ENCODE results near the gene CCDC89. TPM values are rescaled to one million over a fixed set of nuclear protein-coding genes. Genes with fewer than 3 reads are reported as not detected.

The CCDC89 gene
- 7.9 and 9.4 TPM in 2 replicates for total RNA-seq (2012; rRNA removed)
- 4.0 and 4.1 TPM in 2 replicates for polyA plus RNA-seq (2012; rRNA removed)
- 2.5 and 2.9 TPM in 2 replicates for polyA plus RNA-seq (2012; cell fraction: cytosol; rRNA removed)
- polyA plus RNA-seq (2012; cell fraction: nucleus; rRNA removed; ENCODE audit: low replicate concordance) = 2.1 and 4.2 TPM in 2 replicates
- percentile 80 among the genes with signal in this experiment for Bru-seq, nascent RNA
- BruChase-seq, experiment 1, labeled RNA remaining after a 6-hour chase = percentile 51 among the genes with signal in this experiment
- percentile 53 among the genes with signal in this experiment for BruChase-seq, experiment 2, labeled RNA remaining after a 2-hour chase
- long read RNA-seq, partial matches to known transcripts = 0 of 2 reads
- long read RNA-seq, other reads (novel, unspliced or antisense) = 0 of 2 reads

GRCh38 chr11:85685820-85686459 lies at the start of gene CCDC89:
Gene CCDC89 (minus strand): TSS chr11:85686195. CDS start chr11:85686130, 65 bp downstream.
- ChIA-PET POLR2A (ENCODE audit: unreplicated experiment) (interaction anchor here (0.6 kb wide), 1 partner anchor 305 kb away, joined by 4 read pairs; no protein-coding TSS in a partner anchor), CTCF (interaction anchor here (0.9 to 1.8 kb wide), 3 partner anchors 9 to 111 kb away, joined by 3 to 7 read pairs (median 3); no protein-coding TSS in a partner anchor)
- 0 out of 2 replicates have a peak within 1 kb of the TSS, but pooled peaks have one; percentile 18 for H2BK120ac ChIP-seq (ENCODE audit: low read depth, low read length)
- peak within 1 kb of the TSS; percentile 71 for H3K9ac ChIP-seq (ENCODE audit: low read depth, low read length)
- DNase-seq (peak; percentile 99), ATAC-seq (ENCODE audit: low read depth) (peak; percentile 92)
- H3K14ac ChIP-seq (replicated peaks; ENCODE audit: low read depth, low read length) = peak within 1 kb of the TSS; percentile 56
- H3K9me3 ChIP-seq (ENCODE audit: control insufficient read depth, insufficient read depth, low read length) = no peaks in the 10 kb centered on the region
- peak within 1 kb of the TSS; percentile 19 for H2AK9ac ChIP-seq (replicated peaks; ENCODE audit: low read depth, low read length, poor library complexity)
- H4K8ac ChIP-seq (ENCODE audit: low read depth in 2 of 2, low read length in 2 of 2) = peak within 1 kb of the TSS; percentile 61 to 72
- H3K36me3 ChIP-seq (ENCODE audit: control insufficient read depth, insufficient read depth, low read length) = no peaks in the 10 kb centered on the region
- in situ Hi-C loops (cut with MboI; ENCODE audit: low sequenced_read_pairs) = loop anchor here (10.0 to 25.0 kb wide), 2 partner anchors 139 to 601 kb away; no protein-coding TSS in a partner anchor
- H3K9me1 ChIP-seq (ENCODE audit: insufficient read depth, low read length) = no peaks in the 10 kb centered on the region; the same call in 1 of the 2 replicates
- H3K18ac ChIP-seq (ENCODE audit: low read depth, low read length) = peak within 1 kb of the TSS; percentile 16
- H4K5ac ChIP-seq (ENCODE audit: low read depth, low read length) = peak within 1 kb of the TSS; percentile 38; the same call in 1 of the 2 replicates
- H2AK5ac ChIP-seq (ENCODE audit: low read depth, low read length) = peak within 1 kb of the TSS; percentile 47
- no peaks in the 10 kb centered on the region for H3K27me3 ChIP-seq (ENCODE audit: control insufficient read depth, insufficient read depth, low read length)
- peak within 1 kb of the TSS; percentile 55 for H3K4ac ChIP-seq (ENCODE audit: low read depth, low read length)
- H3K4me1 ChIP-seq (ENCODE audit: control insufficient read depth, insufficient read depth, low read length) = peaks cover 2% of the 10 kb centered on the region; the same call in 1 of the 2 replicates
- BruUV-seq (replicated peaks) = no TSS peak
- peak within 1 kb of the TSS; percentile 74 for H3K27ac ChIP-seq (ENCODE audit: insufficient read depth, low read length)
- peak within 1 kb of the TSS; percentile 71 for H2AFZ ChIP-seq (replicated peaks; ENCODE audit: low read length, poor library complexity)
- peak within 1 kb of the TSS; percentile 84 for H3K4me2 ChIP-seq (ENCODE audit: low read depth, low read length)
- WGBS, 2 experiments (ENCODE audit: extremely low coverage in 2 of 2, insufficient read length in 1 of 2) = 0% methylated on average over 5 of the region's 13 CpGs; no CpG with 5 or more reads in 1 of the 2 experiments
- H2BK20ac ChIP-seq (ENCODE audit: low read depth, low read length) = no peak within 1 kb of the TSS
- H3K23ac ChIP-seq (ENCODE audit: low read depth, low read length) = peak within 1 kb of the TSS; percentile 78
- H4K91ac ChIP-seq (ENCODE audit: insufficient read depth, low read depth, low read length) = peak within 1 kb of the TSS; percentile 59
- no peak for TF ChIP-seq SMC3 (IDR thresholded peaks at IDR 0.05; ENCODE audit: low read depth, low read length)
- peak; percentile 48 for TF ChIP-seq MAFK (IDR thresholded peaks at IDR 0.05; ENCODE audit: low read depth, low read length)
- TF ChIP-seq BHLHE40 (IDR thresholded peaks at IDR 0.05; ENCODE audit: low read depth, low read length) = no peak
- peak; percentile 80 for TF ChIP-seq CEBPB (IDR thresholded peaks at IDR 0.05; ENCODE audit: low read depth, low read length)
- no peak for TF ChIP-seq FOS (IDR thresholded peaks at IDR 0.05; ENCODE audit: low read depth, low read length)
- TF ChIP-seq MAZ (IDR thresholded peaks at IDR 0.05; ENCODE audit: borderline replicate concordance, low read depth, low read length) = no peak
- peak; percentile 65 for TF ChIP-seq RFX5 (IDR thresholded peaks at IDR 0.05; ENCODE audit: low read depth, low read length)
- TF ChIP-seq POLR2A (IDR thresholded peaks at IDR 0.05; ENCODE audit: low read depth, low read length) = peak; percentile 58; the same call in 1 of the 2 replicates
- TF ChIP-seq MXI1 (IDR thresholded peaks at IDR 0.05; ENCODE audit: borderline replicate concordance, low read depth, low read length) = peak; percentile 35; the same call in 1 of the 2 replicates
- no peak for TF ChIP-seq NFE2L2 (IDR thresholded peaks at IDR 0.05; ENCODE audit: low read depth, low read length)
- TF ChIP-seq, protein P1, sequence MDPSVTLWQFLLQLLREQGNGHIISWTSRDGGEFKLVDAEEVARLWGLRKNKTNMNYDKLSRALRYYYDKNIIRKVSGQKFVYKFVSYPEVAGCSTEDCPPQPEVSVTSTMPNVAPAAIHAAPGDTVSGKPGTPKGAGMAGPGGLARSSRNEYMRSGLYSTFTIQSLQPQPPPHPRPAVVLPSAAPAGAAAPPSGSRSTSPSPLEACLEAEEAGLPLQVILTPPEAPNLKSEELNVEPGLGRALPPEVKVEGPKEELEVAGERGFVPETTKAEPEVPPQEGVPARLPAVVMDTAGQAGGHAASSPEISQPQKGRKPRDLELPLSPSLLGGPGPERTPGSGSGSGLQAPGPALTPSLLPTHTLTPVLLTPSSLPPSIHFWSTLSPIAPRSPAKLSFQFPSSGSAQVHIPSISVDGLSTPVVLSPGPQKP (IDR thresholded peaks at IDR 0.05; ENCODE audit: borderline replicate concordance, low read depth, low read length) = no peak
- TF ChIP-seq, protein P2, sequence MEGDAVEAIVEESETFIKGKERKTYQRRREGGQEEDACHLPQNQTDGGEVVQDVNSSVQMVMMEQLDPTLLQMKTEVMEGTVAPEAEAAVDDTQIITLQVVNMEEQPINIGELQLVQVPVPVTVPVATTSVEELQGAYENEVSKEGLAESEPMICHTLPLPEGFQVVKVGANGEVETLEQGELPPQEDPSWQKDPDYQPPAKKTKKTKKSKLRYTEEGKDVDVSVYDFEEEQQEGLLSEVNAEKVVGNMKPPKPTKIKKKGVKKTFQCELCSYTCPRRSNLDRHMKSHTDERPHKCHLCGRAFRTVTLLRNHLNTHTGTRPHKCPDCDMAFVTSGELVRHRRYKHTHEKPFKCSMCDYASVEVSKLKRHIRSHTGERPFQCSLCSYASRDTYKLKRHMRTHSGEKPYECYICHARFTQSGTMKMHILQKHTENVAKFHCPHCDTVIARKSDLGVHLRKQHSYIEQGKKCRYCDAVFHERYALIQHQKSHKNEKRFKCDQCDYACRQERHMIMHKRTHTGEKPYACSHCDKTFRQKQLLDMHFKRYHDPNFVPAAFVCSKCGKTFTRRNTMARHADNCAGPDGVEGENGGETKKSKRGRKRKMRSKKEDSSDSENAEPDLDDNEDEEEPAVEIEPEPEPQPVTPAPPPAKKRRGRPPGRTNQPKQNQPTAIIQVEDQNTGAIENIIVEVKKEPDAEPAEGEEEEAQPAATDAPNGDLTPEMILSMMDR (conservative IDR thresholded peaks at IDR 0.05; ENCODE audit: low read depth, low read length) = no peak
- H3K56ac ChIP-seq (ENCODE audit: extremely low read depth, insufficient read depth, low read length) = peak within 1 kb of the TSS; percentile 58; the same call in 1 of the 2 replicates
- no peaks in the 10 kb centered on the region for H4K20me1 ChIP-seq (ENCODE audit: insufficient read depth, low read length)
- peaks cover 6 to 14% of the 10 kb centered on the region in 2 experiments for H3K79me1 ChIP-seq (ENCODE audit: low read depth in 1 of 2, low read length in 2 of 2)
- peak within 1 kb of the TSS; percentile 32; the same call in 1 of the 3 replicates for H2BK15ac ChIP-seq (ENCODE audit: low read depth, low read length)
- dilution Hi-C loops (cut with HindIII; ENCODE audit: low sequenced_read_pairs, unreplicated experiment) = no loop called here
- peak within 1 kb of the TSS; percentile 52 for H3K4me3 ChIP-seq (ENCODE audit: insufficient read depth, low read depth, low read length)
- intact Hi-C loops (cut with micrococcal nuclease) = loop anchor here (1.0 kb wide), 2 partner anchors 21 to 91 kb away; partner anchors contain the start of gene CREBZF
- peak within 1 kb of the TSS; percentile 65 for H2BK5ac ChIP-seq (ENCODE audit: low read depth, low read length, poor library complexity, severe bottlenecking)

Measured in IMR-90 (cell line).